ENCODE measurements around the gene CCDC63.
"Not testable (repeated sequence)": the region's sequence is repeated elsewhere in the genome, so short reads cannot be mapped to it uniquely, and the experiment has no call there.

CCDC63 gene

DNA sequence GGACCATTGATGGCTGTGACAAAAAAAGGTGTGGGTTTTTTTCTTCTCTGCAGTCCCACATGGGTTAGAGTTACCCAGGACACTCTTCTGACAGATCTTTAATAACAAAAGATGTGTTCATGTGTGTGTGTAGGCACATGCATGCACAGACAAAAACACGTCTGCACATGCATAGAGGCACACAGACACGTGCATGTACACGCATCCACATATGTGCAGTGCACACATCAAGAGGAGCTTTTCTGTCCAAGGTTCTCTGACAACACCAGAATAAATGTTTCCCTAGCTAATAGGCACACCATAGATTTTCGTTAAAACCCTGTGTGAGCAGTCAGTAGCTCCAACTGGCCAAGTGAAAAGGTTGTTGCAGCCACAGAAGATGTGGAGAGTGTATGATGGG, 76.4 kb downstream of the CCDC63 start:
- DNase-seq = no peak

DNA sequence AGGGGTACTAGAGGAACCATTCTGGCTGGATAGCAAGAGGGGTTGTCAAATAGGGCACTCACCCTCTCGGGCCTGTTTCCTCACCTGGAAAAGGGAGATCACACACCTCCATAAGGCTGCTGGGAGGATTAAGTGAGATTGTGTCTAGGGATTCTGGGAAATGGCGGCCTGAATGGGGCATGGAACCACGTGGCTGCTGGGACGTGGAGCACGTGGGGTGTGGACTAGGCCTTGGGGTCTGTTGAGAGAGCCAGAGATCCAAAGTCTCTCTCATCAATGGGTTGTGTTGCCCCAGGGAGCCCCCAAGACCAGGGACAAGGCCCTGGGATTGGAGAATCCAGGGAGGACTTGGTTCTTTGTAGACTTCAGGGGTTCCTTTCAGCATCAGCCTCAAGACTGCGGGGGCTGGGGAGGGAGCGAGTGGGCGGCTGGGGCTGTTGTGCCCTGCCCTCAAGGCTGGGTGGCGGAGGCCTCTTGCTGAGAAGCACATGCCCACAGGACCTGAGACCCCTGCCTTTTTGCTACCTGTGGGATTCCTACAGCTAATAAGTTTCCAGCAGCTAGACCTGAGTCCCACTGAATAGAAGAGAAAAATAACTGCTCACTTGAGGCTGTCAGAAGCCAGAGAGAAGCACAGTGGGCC, 77.0 kb downstream of the CCDC63 start:
- DNase-seq = no peak

DNA sequence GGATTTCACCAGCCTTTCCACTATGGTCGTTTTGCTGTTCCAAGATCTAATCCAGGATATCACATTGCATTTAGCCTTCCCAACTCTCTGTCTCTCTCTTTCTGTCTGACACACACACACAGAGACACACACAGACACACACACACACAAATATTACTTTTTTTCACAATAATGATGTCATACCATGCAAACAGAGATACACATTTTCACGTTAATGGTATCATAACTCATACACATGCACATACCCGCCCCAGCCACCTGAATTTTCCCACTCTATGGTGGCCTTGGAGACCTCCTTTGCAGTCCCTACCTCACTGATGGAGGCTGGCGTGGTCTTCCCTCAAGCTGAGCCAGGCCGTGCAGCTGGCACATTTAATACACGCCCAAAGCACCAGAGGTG, 80.8 kb downstream of the CCDC63 start:
- DNase-seq = no peak

DNA sequence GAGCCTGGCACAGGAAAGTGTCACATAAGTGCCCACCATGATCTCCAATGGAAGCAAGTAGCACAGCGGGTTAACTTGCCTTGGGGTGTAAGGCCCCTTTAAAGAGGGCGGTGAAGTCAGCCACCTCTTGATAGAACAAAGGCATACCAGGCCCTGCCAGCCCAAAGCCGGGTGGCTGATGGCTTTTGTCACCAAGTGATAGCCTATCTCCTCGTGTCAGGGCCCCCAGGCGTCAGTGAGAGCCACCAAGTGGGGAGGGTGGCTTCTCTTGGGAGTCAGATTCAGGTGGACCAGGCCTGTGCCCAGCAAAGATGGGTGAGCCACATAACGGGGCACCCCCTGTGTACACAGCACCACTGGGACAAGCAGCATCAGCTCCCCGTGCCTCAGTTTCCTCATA, 81.9 kb downstream of the CCDC63 start:
- no peak for DNase-seq

DNA sequence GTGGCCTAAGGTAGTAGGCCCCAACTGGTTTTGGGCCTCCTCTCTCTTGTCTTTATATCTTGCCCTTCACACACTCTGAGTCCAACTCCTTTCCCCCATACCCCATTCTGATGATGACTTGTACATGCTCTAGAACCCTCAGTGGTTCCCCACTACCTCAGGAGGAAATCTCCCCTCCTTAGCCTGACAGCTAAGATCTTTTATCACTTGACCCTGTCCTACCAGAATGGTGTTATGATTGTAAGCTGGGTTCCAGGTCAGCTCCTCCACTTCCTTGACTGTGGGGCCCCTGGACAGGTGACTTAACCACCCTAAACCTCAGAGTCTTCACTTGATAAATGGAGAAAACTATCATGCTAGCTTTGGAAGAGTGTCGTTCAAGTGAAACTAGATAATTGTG, 83.0 kb downstream of the CCDC63 start:
- DNase-seq = no peak

DNA sequence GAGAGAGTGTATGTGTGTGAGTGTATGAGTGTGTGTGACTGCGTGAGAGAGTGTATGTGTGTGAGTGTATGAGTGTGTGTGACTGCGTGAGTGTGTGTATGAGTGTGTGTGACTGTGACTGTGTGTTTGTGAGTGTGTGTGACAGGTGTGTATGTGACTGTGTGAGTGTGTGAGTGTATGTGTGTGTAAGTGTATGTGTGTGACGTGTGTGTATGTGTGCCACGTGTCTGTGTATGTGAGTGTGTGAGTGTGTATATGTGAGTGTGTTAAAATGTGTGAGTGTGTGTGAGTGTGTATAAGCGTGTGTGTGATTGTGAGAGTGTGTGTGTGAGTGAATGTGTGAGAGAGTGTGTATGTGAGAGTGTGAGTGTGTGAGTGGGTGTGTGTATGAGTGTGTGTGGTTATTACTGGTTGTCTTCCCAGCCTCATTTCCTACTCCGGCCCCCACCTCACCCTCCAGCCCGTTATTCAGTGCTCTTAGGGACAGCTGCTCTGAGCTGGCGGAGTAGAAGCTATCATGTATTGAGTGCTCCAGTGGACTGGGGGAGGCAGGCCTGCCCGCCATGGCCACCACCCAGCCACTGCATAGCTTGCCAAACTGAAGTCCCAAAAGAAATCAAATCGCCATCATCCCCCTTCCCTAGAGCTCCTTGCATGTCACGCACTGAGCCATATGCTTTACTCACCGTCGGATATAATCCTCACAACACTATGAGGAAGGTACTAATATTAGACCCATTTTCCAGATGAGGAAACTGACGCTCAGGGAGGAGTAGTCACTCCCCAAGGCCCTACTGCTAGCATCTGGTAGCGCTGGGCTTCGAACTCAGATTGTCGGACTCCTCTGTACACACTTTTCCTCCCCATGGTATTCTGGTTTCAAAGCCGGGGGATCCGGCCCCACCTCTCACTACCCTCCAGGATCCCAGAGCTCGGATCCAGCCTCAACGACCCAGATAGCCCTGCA, 83.8 kb downstream of the CCDC63 start:
- no peak for DNase-seq

DNA sequence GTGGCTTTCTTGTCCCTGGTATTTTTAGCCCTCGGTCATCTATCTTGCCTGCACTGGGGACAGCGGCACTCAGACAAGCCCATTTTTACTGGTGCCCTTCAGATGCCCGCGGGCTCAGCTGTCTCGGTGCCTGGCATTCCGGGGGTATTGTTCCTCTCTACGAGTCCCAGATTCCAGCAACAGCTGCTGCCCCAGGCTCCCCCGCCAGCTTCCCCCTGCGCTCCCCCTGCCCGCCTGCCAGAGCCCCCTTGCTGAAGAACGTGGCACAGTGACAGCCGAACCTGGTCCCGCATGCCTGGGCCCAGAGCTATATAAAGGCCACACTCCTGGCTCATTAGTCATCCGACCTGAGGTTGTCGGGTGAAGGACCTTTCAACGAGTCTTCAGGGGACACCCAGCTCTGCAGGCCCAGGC, 84.5 kb downstream of the CCDC63 start:
- DNase-seq = no peak

DNA sequence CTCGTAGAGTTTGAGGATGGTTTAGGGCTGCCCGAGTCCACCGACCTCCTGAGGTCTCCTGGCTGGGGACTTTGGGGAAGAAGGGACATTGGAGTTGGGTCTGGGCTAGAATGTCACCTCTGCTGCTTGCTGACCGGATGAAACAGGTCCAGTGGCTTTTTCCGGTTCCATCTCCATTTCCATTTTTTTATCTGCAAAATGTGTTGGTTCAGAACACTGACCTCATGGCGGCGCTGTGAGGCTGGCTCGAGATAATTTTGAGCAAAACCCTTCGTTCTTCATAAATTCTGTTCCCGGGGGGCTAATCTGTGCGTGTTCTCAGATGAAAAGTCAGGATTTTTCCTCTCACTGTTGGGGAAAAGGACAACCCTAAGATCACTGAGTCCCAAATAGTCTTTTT, 85.3 kb downstream of the CCDC63 start:
- DNase-seq = peak in 2 of 4 experiments; percentile 23 to 41

DNA sequence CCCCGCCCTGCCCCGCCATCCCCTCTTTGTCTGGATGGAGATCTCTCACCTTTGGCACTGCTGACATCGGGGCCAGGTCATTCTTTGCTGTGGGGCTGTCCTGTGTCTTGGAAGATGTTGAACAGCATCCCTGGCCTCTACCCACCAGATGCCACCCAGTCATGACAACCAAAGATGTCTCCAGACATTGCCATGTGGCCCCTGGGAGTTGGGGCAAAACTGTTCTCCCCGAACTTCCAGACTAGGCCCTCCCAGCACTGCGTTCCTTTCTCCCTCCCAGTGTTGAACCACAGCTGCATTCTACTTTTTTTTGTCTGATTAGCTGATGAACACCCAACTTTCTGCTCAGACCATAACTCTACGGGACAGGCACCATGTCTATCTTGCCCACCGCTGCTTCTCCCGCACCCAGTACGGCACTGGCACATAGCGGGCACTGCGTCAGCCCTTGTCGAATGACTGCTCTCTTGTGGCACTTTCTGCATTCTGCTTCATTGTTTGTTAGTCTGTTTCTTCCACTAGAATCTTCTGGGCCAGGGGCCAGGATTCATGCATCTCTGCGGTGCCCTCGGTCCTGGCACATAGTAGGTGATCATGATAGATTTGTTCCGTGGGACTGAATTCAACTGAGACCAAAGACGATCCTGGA, 86.7 kb downstream of the CCDC63 start:
- no peak for DNase-seq

DNA sequence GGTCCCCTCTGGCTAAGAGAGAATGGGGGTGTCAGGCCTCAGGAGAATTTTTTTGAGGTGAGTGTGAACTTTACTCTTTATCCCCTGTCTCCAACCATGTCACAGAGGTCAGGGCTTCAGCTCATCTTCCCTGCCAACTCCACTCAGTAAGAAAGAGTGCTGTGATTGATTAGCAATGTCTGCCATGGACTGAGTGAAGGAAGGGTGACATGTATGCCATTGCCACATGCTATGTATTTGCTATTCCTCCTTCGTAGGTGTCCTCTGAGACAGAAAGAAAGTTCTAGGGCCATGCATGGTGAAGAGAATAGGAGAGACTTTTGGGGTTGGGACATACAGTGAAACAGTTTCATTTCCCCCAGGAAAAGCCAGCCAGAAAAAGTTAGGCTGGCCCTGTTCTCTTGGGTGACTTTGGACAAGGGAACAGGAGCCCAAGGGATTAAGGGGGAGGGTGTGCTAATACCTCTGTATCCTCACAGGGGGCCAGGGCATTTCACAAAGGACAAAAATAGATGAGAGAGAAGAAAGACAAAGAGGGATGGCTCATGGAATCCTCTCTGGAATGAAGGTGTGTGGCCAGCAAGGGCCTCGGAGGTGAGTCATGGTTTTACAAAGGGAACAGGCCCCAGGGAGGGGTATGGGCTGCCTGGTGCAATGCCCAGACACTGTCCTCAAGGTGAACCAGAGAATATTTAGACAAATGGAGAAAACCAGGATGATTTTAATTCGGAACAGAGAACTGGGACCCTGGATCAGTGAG, 87.5 kb downstream of the CCDC63 start:
- DNase-seq = no peak

DNA sequence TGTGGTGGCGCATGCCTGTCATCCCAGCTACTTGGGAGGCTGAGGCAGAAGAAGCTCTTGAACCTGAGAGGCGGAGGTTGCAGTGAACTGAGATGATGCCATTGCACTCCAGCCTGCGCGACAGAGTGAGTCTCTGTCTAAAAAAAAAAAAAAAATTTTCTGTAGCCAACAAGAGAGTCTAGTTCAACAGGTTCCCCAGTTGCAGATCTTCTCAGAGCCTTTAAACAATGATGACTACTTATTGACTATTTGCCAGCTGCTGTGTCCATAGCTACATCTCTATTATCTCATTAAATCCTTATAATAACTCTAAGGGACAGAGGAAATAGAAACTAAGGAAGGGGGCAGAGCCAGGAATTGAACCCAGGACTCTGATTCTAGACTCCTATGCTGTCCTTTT, 88.8 kb downstream of the CCDC63 start:
- no peak for DNase-seq

DNA sequence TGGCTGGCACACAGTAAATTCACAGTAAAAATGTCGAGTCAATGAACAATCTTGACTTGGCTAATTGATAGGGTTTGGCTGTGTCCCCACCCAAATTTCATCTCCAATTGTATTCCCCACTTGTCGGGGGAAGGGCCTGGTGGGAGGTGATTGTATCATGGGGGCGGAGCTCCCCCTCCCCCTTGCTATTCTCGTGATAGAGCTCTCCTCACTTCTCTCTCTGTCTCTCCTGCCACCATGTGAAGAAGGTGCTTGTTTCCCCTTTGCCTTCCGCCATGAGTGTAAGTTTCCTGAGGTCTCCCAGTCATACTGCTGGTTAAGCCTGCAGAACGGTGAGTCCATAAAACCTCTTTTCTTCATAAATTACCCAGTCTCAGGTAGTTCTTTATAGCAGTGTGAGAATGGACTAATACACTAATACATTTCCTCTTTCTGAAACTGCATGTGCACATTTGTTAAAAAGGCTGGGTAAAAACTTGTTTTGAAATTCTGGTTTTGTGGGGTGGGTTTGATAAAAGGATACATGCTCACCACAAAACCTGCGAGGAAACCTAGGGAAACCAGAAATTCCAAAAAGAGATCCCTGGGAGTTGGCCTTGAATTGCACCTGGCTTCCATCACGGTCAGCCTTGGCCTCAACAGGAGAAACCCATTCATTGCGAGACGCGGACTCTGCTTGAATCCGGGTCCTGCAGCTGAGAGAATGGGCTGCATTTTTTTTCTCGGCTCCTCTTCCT, 89.7 kb downstream of the CCDC63 start:
- DNase-seq = no peak

DNA sequence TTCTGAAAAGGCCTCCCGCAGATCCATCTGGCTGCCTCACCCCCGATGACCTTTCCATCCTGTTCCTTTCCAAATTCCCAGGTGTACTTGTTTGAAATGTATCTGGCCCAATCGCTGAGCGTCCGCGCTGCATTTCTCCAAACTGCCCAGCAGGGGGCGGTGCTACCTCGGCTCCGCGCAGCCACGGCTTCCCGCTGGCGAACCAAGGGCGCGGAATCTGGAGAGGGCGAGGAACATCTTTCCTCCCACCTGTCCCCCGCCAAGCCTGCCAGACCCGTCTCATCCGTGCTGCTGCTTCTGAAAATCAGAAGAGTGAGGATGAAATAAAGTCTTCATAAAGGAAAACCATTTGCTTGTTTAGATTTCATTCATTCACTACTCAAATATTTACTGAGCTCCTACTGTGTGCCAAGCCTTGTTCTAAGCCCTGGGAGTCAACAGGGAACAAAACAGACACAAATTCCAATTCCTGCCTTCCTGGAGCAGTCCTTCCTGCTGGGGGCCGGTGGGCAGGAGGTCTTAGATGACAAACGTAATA, 90.4 kb downstream of the CCDC63 start:
- DNase-seq = peak; percentile 61 to 81 (median 77)

DNA sequence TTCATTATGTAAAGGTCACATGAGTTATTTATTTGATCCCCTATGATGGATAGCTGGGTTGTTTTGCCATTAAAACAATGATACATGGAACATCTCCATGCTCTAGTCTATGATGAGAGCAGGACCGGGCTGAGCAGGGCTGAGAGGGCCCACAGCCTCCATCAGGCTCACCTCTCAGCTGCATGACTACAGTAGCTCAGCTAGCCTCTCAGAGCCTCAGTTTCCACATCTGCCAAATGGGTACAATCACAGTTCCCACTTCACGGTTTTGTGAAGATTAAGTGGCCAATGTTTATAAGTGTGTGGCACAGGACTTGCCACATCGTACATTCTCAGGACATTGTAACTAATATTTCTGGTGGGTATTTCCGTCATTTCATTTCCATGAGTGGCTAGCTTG, 93.5 kb downstream of the CCDC63 start:
- no peak for DNase-seq

DNA sequence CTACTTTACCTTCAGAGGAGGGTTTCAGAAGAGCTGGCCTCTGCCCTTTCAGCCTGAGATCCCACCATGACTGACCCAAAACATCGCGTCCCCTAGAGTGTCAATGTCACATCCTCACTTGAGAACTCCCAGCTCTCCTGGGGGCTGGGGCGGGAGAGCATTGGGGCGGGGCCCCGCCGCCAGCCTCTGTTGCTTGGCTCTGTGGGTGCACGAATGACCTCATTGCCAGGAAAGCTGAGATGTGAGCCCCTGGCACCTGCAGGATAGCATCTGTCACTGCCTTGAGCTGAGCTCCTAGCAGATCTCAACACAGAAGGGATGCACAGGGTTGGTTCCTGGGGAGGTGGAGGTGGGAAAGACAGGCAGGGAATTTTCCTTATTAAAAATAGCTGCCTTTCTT, 94.1 kb downstream of the CCDC63 start:
- DNase-seq = no peak

DNA sequence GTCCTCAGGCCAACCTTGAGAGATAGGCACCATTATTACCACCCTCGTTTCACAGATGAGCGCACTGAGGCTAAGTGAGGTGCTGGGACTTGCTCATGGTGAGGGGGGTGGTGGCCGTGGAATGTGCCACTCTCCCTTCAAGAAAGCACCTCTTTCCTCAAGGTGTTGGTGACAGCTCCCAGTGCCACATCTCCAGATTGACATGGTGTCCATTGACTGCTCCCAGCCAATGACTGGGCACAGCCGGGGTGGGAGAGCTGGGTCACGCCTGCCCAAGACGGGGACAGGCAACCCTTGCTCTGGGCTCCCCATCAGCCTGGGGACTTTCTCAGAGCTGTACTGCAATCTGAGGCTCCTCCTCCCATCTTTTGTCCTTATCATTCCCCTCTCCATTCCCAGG, 94.6 kb downstream of the CCDC63 start:
- no peak for DNase-seq

DNA sequence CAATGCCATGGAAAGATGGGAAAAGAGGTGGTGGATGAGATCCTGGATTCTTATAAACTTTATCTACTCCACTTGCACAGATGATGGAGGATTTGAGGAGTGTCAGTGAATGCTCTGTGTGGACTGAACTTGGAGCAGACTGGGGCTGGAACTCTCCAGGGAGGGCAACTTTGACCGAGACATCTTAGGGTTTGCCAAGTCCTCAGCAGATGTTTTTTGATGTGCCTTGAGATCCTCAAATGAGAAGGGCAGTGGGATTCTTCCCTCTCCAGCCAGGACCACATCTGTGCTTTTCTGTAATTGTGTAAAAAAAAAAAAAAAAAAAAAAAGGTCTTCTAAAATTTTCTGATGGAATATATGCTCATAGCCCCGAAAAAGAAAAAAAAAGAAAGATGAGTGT, 96.6 kb downstream of the CCDC63 start:
- DNase-seq = no peak

DNA sequence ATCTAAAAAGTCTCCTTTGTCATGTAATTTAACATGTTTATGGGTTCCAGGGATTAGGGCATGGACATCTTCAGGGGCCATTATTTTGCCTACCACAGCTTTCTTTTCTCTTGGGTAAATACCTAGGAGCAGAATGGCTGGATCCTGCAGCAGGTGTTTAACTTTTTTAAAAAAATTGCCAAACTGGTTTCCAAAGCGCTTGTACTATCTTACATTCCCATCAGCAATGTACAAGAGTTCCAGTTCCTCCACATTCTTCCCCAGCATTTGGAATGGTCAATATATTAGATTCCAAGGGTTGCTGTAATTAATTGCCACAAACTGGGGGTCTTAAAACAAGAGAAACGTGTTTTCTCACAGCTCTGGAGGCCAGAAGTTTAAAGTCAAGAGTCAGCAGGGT, 101.3 kb downstream of the CCDC63 start:
- no peak for DNase-seq

DNA sequence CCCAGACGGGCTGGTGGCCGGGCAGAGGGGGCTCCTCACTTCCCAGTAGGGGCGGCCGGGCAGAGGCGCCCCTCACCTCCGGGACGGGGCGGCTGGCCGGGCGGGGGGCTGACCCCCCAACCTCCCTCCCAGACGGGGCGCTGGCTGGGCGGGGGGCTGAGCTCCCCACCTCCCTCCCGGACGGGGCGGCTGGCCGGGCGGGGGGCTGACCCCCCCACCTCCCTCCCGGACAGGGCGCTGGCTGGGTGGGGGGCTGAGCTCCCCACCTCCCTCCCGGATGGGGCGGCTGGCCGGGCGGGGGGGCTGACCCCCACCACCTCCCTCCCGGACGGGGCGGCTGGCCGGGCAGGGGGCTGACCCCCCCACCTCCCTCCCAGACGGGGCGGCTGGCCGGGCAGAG, 103.7 kb downstream of the CCDC63 start:
- DNase-seq = not testable (repeated sequence)

DNA sequence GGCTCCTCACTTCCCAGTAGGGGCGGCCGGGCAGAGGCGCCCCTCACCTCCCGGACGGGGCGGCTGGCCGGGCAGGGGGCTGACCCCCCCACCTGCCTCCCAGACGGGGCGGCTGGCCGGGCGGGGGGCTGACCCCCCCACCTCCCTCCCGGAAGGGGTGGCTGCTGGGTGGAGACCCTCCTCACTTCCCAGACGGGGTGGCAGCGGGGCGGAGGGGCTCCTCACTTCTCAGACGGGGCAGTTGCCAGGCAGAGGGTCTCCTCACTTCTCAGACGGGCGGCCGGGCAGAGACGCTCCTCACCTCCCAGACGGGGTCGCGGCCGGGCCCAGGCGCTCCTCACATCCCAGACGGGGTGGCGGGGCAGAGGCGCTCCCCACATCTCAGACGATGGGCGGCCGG, 104.1 kb downstream of the CCDC63 start:
- DNase-seq = not testable (repeated sequence)

Measured in suppressor macrophage (primary cell).